ENCODE measurements around the gene HOXA1. TPM values are rescaled to one million over a fixed set of nuclear protein-coding genes. Genes with fewer than 3 reads are reported as not detected.
A peak's percentile ranks its signal among the peaks of the same experiment; 100 is the strongest.

HOXA1 gene
- total and polyA plus RNA-seq, 2 of the 4 experiments (the other 2 are of a cell fraction): 0.54 to 1.8 TPM

- ChIA-PET CTCF (interaction anchor here (0.6 to 1.2 kb wide), 2 partner anchors 23 to 40 kb away, joined by 3 read pairs; no protein-coding TSS in a partner anchor), POLR2A (ENCODE audit: unreplicated experiment) (interaction anchor here (1.5 kb wide), 1 partner anchor 16 kb away, joined by 3 read pairs; no protein-coding TSS in a partner anchor)
- ATAC-seq (ENCODE audit: low read depth): no peak
- H3K9me3 ChIP-seq (ENCODE audit: control insufficient read depth, insufficient read depth, low read length): no peaks in the 10 kb centered on the region
- peak overlapping the region; percentile 64 for H2BK15ac ChIP-seq (ENCODE audit: low read depth, low read length)
- peaks cover 5% of the 10 kb centered on the region; the same call in 1 of the 2 replicates for H3K36me3 ChIP-seq (ENCODE audit: control insufficient read depth, insufficient read depth, low read length)
- TF ChIP-seq FOS (IDR thresholded peaks at IDR 0.05; ENCODE audit: low read depth, low read length) (no peak), CHD1 (IDR thresholded peaks at IDR 0.05; ENCODE audit: low read depth, low read length) (peak; percentile 34; the same call in 1 of the 2 replicates), MAZ (IDR thresholded peaks at IDR 0.05; ENCODE audit: borderline replicate concordance, low read depth, low read length) (no peak)
- peaks cover 12% of the 10 kb centered on the region for H3K9me1 ChIP-seq (ENCODE audit: insufficient read depth, low read length)
- peak overlapping the region; percentile 92 for H4K5ac ChIP-seq (ENCODE audit: low read depth, low read length)
- BruUV-seq (replicated peaks): no TSS peak
- H2BK5ac ChIP-seq (ENCODE audit: low read depth, low read length, poor library complexity, severe bottlenecking): peak overlapping the region; percentile 88
- H2BK120ac ChIP-seq (ENCODE audit: low read depth, low read length): peak overlapping the region; percentile 94
- peak overlapping the region; percentile 90 to 93; a peak in 3 of 4 replicates for H4K8ac ChIP-seq (ENCODE audit: low read depth in 2 of 2, low read length in 2 of 2)
- in situ Hi-C loops (cut with MboI; ENCODE audit: low sequenced_read_pairs): no loop called here
- H3K18ac ChIP-seq (ENCODE audit: low read depth, low read length): peak overlapping the region; percentile 67
- H3K4me1 ChIP-seq (ENCODE audit: control insufficient read depth, insufficient read depth, low read length): peaks cover 36% of the 10 kb centered on the region
- peak overlapping the region; percentile 48 for H3K4me3 ChIP-seq (ENCODE audit: insufficient read depth, low read depth, low read length)
- peak overlapping the region; percentile 98 for H3K4ac ChIP-seq (ENCODE audit: low read depth, low read length)
- peak overlapping the region; percentile 84 for H2AFZ ChIP-seq (replicated peaks; ENCODE audit: low read length, poor library complexity)
- dilution Hi-C loops (cut with HindIII; ENCODE audit: low sequenced_read_pairs, unreplicated experiment): no loop called here
- H3K56ac ChIP-seq (ENCODE audit: extremely low read depth, insufficient read depth, low read length): peak overlapping the region; percentile 76
- intact Hi-C loops (cut with micrococcal nuclease): loop anchor here (2.0 to 5.0 kb wide), 2 partner anchors 23 to 919 kb away; partner anchors contain the start of genes CBX3 and HNRNPA2B1
- no peaks in the 10 kb centered on the region for H3K27me3 ChIP-seq (ENCODE audit: control insufficient read depth, insufficient read depth, low read length)
- H3K27ac ChIP-seq (ENCODE audit: insufficient read depth, low read length): peak overlapping the region; percentile 99
- DNase-seq: peak; percentile 23
- H3K14ac ChIP-seq (replicated peaks; ENCODE audit: low read depth, low read length): peak overlapping the region; percentile 94
- peak overlapping the region; percentile 63 for H2BK20ac ChIP-seq (ENCODE audit: low read depth, low read length)
- WGBS, 2 experiments (ENCODE audit: extremely low coverage in 2 of 2, insufficient read length in 1 of 2): 0% methylated on average over 2 of the region's 7 CpGs; no CpG with 5 or more reads in 1 of the 2 experiments
- H3K4me2 ChIP-seq (ENCODE audit: low read depth, low read length): peak overlapping the region; percentile 95
- 0 out of 2 replicates have a peak, but pooled peaks cover 2% of the 10 kb centered on the region for H4K20me1 ChIP-seq (ENCODE audit: insufficient read depth, low read length)
- peak overlapping the region; percentile 80 for H3K23ac ChIP-seq (ENCODE audit: low read depth, low read length)
- no peak overlapping the region for H2AK9ac ChIP-seq (replicated peaks; ENCODE audit: low read depth, low read length, poor library complexity)
- peak overlapping the region; percentile 96 for H4K91ac ChIP-seq (ENCODE audit: insufficient read depth, low read depth, low read length)
- peaks cover 5 to 48% of the 10 kb centered on the region in 2 experiments; a peak in 3 of 4 replicates for H3K79me1 ChIP-seq (ENCODE audit: low read depth in 1 of 2, low read length in 2 of 2)
- peak overlapping the region; percentile 96 for H3K9ac ChIP-seq (ENCODE audit: low read depth, low read length)
- H2AK5ac ChIP-seq (ENCODE audit: low read depth, low read length): 0 out of 2 replicates have a peak overlapping the region, but pooled peaks have one; percentile 76
Measured at GRCh38 chr7:27121684-27122076, 25.9 kb upstream of the HOXA1 start.

All from IMR-90 (cell line).